Memory B cell (primary cell): Measurements from ENCODE around the gene CFAP221.

Experiments
- ATAC-seq: fragments of 150-1000 bp; cut with Tn5 transposase; 2 replicates; pipeline ENCODE4 v1.10.0; 2021; ENCODE audit warnings: low read depth, mild to moderate bottlenecking, moderate library complexity
- DNase-seq, 2 donors: peaks; one replicate each; pipeline ENCODE4 v3.0.0; 2022; ENCODE audit warnings: low spot score in 2 of 2
- H3K27ac Mint-ChIP-seq: one replicate; pipeline ENCODE4 v1.8.0; 2022; ENCODE audit warnings: mild to moderate bottlenecking, moderate library complexity, mixed read lengths
- H3K27me3 Mint-ChIP-seq: one replicate; pipeline ENCODE4 v1.8.0; 2022; ENCODE audit warnings: mixed read lengths
- H3K36me3 Mint-ChIP-seq: one replicate; pipeline ENCODE4 v1.8.0; 2022; ENCODE audit warnings: mild to moderate bottlenecking, mixed read lengths
- H3K4me1 Mint-ChIP-seq: one replicate; pipeline ENCODE4 v1.8.0; 2022; ENCODE audit warnings: mixed read lengths
- H3K4me3 Mint-ChIP-seq: one replicate; pipeline ENCODE4 v1.8.0; 2022; ENCODE audit warnings: mild to moderate bottlenecking, moderate library complexity, mixed read lengths
- H3K9me3 Mint-ChIP-seq: one replicate; pipeline ENCODE4 v1.8.0; 2022; ENCODE audit warnings: mixed read lengths

CFAP221 gene

GRCh38 chr2:119549241-119549640 lies 5.0 kb downstream of the CFAP221 start:
- Mint-ChIP-seq H3K4me1 (no peaks in the 10 kb centered on the region), H3K4me3 (no peak overlapping the region), H3K9me3 (no peaks in the 10 kb centered on the region), H3K36me3 (no peaks in the 10 kb centered on the region), H3K27me3 (peaks cover 14% of the 10 kb centered on the region), H3K27ac (no peak overlapping the region)
- DNase-seq (no peak), ATAC-seq (no peak)

DNA sequence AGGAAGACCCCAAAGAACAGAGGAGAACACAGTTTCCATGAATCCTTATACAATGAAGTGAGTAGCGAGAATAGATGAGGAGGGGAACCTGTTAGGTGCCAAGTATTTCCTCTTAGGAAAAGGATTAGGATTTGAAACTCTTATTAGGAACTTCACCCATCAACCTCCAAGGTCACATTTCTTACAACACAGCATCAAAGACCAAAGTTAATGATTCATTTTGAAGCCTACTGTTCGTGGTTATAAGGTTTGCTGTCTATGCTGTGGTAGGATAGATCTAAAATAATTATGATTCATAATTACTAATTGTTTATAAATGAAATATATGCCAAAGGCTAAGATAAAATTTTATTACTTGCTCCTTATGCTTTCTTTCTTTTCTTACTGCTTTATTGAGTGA lies 6.1 kb downstream of the CFAP221 start:
- DNase-seq = no peak
- H3K36me3 Mint-ChIP-seq = no peaks in the 10 kb centered on the region
- H3K27ac Mint-ChIP-seq = no peak overlapping the region
- no peak for ATAC-seq
- H3K9me3 Mint-ChIP-seq = no peaks in the 10 kb centered on the region
- H3K4me3 Mint-ChIP-seq = no peak overlapping the region
- peaks cover 8% of the 10 kb centered on the region for H3K27me3 Mint-ChIP-seq
- H3K4me1 Mint-ChIP-seq = no peaks in the 10 kb centered on the region

DNA sequence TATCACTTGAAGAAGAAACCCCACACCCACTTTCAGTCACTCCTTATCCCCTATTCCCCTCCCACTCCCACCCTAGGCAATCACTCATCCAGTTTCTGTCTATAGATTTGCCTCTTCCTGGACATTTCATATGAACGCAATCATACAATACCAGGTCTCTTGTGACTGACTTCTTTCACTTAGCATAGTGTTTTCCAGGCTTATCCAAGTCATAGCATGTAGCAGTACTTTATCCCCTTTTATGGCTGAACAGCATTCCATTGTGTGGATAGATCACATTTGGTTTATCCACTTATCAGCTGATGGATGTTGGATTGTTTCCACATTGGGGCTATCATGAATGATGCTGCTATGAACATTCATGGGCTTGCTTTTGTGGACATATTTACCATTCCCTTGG lies 6.6 kb downstream of the CFAP221 start:
- Mint-ChIP-seq H3K9me3 (no peaks in the 10 kb centered on the region), H3K27ac (no peak overlapping the region), H3K4me1 (no peaks in the 10 kb centered on the region), H3K27me3 (peaks cover 8% of the 10 kb centered on the region), H3K4me3 (no peak overlapping the region), H3K36me3 (no peaks in the 10 kb centered on the region)
- no peak for ATAC-seq
- DNase-seq = no peak

DNA sequence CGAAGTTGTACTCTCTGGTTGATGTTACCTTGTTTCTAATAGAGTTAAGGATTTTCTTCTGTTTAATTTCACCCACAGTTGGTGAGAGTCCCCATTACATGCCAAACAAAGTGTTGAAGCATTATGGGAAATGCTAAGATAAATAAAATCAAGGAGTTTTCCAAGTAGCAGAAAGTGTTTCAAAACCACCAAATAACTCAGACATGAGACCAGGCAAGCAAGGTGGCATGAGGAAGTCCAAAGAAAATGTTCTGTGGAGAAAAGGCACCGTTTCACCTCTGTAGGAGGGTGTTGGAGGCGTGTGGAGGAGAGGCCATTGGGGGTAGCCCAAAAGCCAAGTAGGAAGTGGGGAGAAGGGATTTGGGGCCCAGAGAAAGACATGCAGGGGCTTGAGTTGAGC lies 8.7 kb downstream of the CFAP221 start:
- no peaks in the 10 kb centered on the region for H3K4me1 Mint-ChIP-seq
- no peaks in the 10 kb centered on the region for H3K36me3 Mint-ChIP-seq
- peaks cover 6% of the 10 kb centered on the region for H3K27me3 Mint-ChIP-seq
- no peak overlapping the region for H3K4me3 Mint-ChIP-seq
- no peak overlapping the region for H3K27ac Mint-ChIP-seq
- DNase-seq (no peak), ATAC-seq (no peak)
- H3K9me3 Mint-ChIP-seq = no peaks in the 10 kb centered on the region

DNA sequence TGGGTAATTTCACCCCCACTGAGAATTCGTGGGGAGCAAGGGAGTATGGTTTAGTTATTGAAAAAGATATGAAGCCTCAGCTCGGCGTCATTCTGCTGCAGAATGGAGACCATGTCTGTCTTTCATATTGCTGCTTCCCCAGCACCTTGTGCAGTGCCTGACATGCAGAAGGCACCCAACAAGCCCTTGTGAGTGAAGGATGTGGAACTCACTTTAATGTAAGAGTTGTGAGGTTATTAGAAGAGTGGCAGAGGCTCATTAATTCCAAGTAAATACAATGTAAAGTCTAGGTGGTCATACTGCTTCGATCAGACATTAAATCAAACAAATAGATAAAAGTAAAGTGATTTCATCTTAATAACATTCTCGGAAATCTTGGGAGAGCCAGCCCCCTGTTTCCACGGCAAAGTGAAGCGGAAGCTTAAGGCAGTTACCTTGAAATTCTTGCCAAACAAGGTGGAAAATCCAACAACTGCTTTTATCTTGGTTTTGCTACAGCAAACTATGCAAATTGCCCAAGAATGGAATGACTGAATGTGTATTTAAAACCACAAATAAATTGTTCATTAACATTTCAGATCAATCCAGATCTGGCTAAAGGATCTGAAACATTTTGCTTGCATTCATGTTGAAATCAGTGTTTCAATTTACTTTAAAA lies 9.6 kb downstream of the CFAP221 start:
- Mint-ChIP-seq H3K27ac (no peak overlapping the region), H3K4me1 (no peaks in the 10 kb centered on the region), H3K36me3 (no peaks in the 10 kb centered on the region), H3K9me3 (no peaks in the 10 kb centered on the region), H3K4me3 (no peak overlapping the region), H3K27me3 (peaks cover 6% of the 10 kb centered on the region)
- no peak for ATAC-seq
- no peak for DNase-seq

DNA sequence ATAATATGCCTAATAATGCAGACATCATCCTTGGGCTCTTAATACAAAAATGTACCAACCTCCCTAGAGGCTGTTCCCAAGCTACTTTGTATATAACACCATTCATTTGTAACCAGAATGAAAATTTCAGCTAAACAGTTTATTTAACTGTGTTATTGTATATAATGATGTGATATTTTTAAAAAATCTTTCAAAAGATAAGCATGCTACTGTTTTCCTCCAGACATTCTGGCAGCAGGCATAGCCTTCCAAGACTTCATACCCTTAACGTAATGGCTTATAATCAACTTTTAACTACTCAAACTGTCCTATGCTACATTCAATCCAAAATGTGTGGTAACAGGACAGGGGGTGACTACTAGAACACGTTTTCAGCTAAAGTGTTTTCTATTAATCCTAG lies 21.2 kb downstream of the CFAP221 start:
- Mint-ChIP-seq H3K27ac (no peak overlapping the region), H3K27me3 (no peaks in the 10 kb centered on the region), H3K36me3 (peaks cover 1% of the 10 kb centered on the region), H3K4me1 (no peaks in the 10 kb centered on the region), H3K4me3 (no peak overlapping the region), H3K9me3 (peaks cover 9% of the 10 kb centered on the region)
- DNase-seq = no peak
- ATAC-seq = no peak

GRCh38 chr2:119567292-119567691 lies 23.0 kb downstream of the CFAP221 start:
- DNase-seq = no peak
- H3K4me1 Mint-ChIP-seq = no peaks in the 10 kb centered on the region
- no peak overlapping the region for H3K27ac Mint-ChIP-seq
- peaks cover 1% of the 10 kb centered on the region for H3K36me3 Mint-ChIP-seq
- H3K4me3 Mint-ChIP-seq = no peak overlapping the region
- H3K27me3 Mint-ChIP-seq = no peaks in the 10 kb centered on the region
- no peak for ATAC-seq
- peaks cover 9% of the 10 kb centered on the region for H3K9me3 Mint-ChIP-seq

DNA sequence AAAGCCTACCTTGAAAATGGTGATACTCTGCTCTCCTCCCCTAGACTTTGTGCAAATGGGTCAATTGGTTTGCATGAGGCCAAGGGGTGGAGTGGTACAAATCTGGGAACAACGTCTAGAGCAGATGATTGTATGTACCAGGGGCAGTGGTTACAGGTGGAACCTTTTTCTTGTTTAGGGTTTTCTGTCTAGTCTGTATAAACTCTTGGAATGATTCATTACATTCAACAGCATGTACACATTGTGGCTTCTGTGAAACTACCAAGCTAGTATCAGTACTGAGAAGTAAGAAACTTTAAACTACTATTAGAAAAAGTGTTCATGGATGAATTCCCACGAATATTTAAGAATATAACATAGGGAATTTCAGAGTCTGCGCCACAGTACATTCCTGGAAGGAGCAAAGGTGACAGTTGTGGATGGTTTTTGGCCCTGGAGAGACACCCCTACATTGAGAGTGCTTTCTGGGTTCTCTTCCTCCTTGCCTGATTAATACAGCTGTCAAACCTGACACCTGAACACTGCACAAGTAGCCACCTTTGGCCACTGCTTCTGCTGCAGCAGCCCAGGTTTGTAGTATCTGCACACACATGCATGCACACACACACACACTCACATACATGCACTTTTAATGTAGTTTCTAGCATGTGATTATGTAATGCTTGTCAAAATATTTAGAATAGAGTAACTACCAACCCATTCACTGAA lies 30.0 kb downstream of the CFAP221 start:
- H3K4me1 Mint-ChIP-seq = no peaks in the 10 kb centered on the region
- ATAC-seq = no peak
- no peak overlapping the region for H3K27ac Mint-ChIP-seq
- DNase-seq = no peak
- H3K36me3 Mint-ChIP-seq = peaks cover 1% of the 10 kb centered on the region
- no peak overlapping the region for H3K4me3 Mint-ChIP-seq
- H3K27me3 Mint-ChIP-seq = peaks cover 5% of the 10 kb centered on the region
- peaks cover 8% of the 10 kb centered on the region for H3K9me3 Mint-ChIP-seq

- Mint-ChIP-seq H3K4me1 (no peaks in the 10 kb centered on the region), H3K36me3 (no peaks in the 10 kb centered on the region), H3K27ac (no peak overlapping the region), H3K4me3 (no peak overlapping the region), H3K9me3 (peaks cover 2% of the 10 kb centered on the region), H3K27me3 (peaks cover 5% of the 10 kb centered on the region)
- DNase-seq (no peak), ATAC-seq (no peak)
These were observed 30.6 kb downstream of the CFAP221 start for GRCh38 chr2:119574864-119575263.

DNA sequence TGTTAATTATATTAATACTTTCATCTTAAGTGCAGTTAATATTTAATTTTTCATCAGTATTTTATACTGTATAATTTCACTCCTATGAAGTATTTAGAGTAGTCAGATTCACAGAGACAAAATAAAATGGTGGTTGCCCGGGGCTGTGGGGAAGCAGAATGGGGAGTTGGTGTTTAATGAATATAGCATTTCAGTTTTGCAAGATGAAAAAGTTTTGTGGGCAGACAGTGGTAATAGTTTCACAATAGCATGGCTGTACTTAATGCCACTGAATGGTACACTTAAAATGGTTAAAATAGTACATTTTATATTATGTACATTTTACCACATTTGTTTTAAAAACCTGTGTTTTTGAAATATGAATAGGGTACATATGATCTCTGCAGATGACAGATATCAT lies 31.2 kb downstream of the CFAP221 start:
- peaks cover 1% of the 10 kb centered on the region for H3K9me3 Mint-ChIP-seq
- ATAC-seq (no peak), DNase-seq (no peak)
- H3K4me3 Mint-ChIP-seq = no peak overlapping the region
- H3K27ac Mint-ChIP-seq = no peak overlapping the region
- no peaks in the 10 kb centered on the region for H3K4me1 Mint-ChIP-seq
- no peaks in the 10 kb centered on the region for H3K36me3 Mint-ChIP-seq
- peaks cover 5% of the 10 kb centered on the region for H3K27me3 Mint-ChIP-seq

DNA sequence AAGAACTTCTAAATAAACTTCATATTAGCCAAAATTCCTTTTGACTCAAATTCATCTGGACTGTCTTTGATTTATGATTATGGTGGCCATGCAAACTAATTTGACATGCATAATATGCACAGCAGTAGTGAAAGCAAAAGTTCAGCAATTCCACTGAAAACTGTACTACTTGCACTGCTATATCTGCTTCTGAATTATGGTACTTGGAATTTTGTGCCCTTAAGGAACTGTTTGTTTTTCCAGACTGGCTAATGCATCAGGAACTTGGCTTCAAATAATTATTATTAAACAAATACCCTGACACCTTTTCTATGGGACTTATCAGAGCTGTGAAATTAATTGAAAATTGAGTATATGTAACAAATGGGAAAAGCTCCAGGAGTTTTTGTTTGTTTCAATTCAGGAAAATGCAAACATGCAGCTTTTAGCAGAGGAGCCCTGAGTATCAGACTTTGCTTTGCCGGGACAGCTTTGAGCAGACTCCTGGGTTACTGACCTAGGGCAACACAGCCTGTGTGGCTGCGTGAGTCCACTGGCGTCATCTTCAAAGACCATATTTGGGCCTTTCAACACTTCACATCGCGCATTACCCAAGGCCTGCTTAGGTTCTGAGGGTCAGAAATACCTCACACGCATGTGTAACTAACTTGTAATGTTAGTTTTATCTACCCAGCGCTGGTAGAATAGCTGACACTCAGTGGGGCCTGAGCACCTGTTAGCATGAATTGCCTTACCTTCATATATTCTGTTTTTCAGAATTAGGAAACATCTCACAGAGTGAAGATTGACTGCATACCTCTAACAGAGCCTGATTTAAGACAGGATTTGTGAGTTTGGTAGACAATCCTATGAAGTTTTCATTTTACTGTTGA lies 35.4 kb downstream of the CFAP221 start:
- Mint-ChIP-seq H3K27ac (no peak overlapping the region), H3K36me3 (no peaks in the 10 kb centered on the region), H3K9me3 (peaks cover 2% of the 10 kb centered on the region), H3K4me3 (no peak overlapping the region), H3K27me3 (peaks cover 1% of the 10 kb centered on the region), H3K4me1 (no peaks in the 10 kb centered on the region)
- DNase-seq (no peak), ATAC-seq (no peak)

DNA sequence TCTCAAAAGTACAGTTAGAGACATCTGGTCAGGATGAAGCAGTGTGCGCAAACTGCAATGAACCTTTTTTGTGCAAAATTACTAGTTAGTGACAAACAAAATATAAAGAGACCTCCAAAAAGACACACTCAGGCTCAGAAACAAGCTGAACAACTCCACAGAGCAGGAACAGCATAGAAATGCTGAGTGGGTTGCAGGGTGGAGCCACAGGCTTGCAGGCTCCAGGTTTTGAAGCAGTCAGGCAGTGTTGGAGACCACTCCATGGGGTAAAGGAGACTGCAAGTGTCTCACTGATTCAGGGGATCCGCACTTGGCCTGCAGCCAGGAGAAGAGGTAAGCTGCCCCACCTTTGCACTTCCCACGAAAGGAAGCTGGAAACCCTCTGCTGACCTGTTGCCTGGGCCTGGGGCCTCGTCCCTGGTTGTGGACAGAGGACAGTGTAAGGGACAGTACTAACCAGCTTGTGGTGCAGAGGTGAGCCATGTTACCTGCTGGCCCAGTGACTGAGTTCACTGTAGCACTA lies 36.4 kb downstream of the CFAP221 start:
- Mint-ChIP-seq H3K36me3 (no peaks in the 10 kb centered on the region), H3K4me3 (no peak overlapping the region)
- ATAC-seq = no peak

GRCh38 chr2:119583291-119583690 lies 39.0 kb downstream of the CFAP221 start:
- H3K9me3 Mint-ChIP-seq = peaks cover 10% of the 10 kb centered on the region
- DNase-seq = no peak

More for the DNA sequence above, 36.4 kb downstream of the CFAP221 start:
- H3K4me1 Mint-ChIP-seq = no peaks in the 10 kb centered on the region
- no peak for DNase-seq
- H3K27ac Mint-ChIP-seq = no peak overlapping the region
- peaks cover 5% of the 10 kb centered on the region for H3K9me3 Mint-ChIP-seq
- no peaks in the 10 kb centered on the region for H3K27me3 Mint-ChIP-seq

DNA sequence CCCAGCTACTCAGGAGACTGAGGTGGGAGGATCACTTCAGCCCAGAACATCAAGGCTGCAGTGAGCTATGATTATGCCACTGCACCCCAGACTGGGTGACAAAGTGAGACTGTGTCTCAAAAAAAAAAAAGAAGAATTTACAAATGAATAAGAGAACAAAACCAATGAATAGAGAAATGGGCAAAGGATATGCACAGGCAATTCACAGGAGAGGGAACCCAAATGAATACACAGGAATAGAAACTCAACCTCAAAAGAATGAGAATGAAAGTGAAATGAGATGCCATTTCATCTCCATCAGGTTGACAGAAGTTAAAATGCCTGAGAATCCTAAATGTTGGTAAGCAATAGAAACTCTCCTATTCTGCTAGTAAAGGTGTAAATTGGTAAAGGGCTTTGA lies 40.2 kb downstream of the CFAP221 start:
- H3K27ac Mint-ChIP-seq = no peak overlapping the region
- no peaks in the 10 kb centered on the region for H3K36me3 Mint-ChIP-seq
- DNase-seq = no peak

More at GRCh38 chr2:119583291-119583690, 39.0 kb downstream of the CFAP221 start:
- H3K27ac Mint-ChIP-seq = no peak overlapping the region
- H3K4me1 Mint-ChIP-seq = no peaks in the 10 kb centered on the region
- no peaks in the 10 kb centered on the region for H3K36me3 Mint-ChIP-seq
- H3K27me3 Mint-ChIP-seq = no peaks in the 10 kb centered on the region
- H3K4me3 Mint-ChIP-seq = no peak overlapping the region
- no peak for ATAC-seq

More for the DNA sequence above, 40.2 kb downstream of the CFAP221 start:
- peaks cover 10% of the 10 kb centered on the region for H3K9me3 Mint-ChIP-seq
- H3K4me3 Mint-ChIP-seq = no peak overlapping the region
- no peaks in the 10 kb centered on the region for H3K4me1 Mint-ChIP-seq
- no peaks in the 10 kb centered on the region for H3K27me3 Mint-ChIP-seq
- no peak for ATAC-seq
